OCI-LY1 (cell line): ENCODE measurements around the gene OR9G1.
"Not testable (repeated sequence)": the region's sequence is repeated elsewhere in the genome, so short reads cannot be mapped to it uniquely, and the experiment has no call there.

Experiments used
- H2AFZ ChIP-seq: fragments of 200-600 bp; sonication (generic), shearing (Covaris generic); 2 replicates; pipeline ENCODE4 v1.6.0; 2014; ENCODE audit warnings: antibody characterized with exemption, mild to moderate bottlenecking, low read length
- H3F3A ChIP-seq: fragments of 200-600 bp; sonication (generic), shearing (Covaris generic); 2 replicates; pipeline ENCODE4 v1.6.0; 2014; ENCODE audit warnings: mild to moderate bottlenecking, antibody characterized with exemption, low read length, moderate library complexity; ENCODE audit not compliant: insufficient read depth
- H3K27ac ChIP-seq: fragments of 200-600 bp; sonication (generic); 2 replicates; pipeline ENCODE4 v1.5.1; 2014; ENCODE audit warnings: low read length, mixed run types, mild to moderate bottlenecking, low read depth; ENCODE audit not compliant: poor library complexity, severe bottlenecking
- H3K27me3 ChIP-seq: fragments of 200-600 bp; sonication (generic); 2 replicates; pipeline ENCODE4 v1.6.0; 2014; ENCODE audit warnings: antibody characterized with exemption, mild to moderate bottlenecking, low read length, moderate library complexity; ENCODE audit not compliant: insufficient read depth
- H3K36me3 ChIP-seq: fragments of 200-600 bp; sonication (generic); 2 replicates; pipeline ENCODE4 v1.6.1; 2014; ENCODE audit warnings: mild to moderate bottlenecking, antibody characterized with exemption, low read length, moderate library complexity, mixed read lengths; ENCODE audit not compliant: insufficient read depth
- H3K4me1 ChIP-seq: fragments of 200-600 bp; sonication (generic); 2 replicates; pipeline ENCODE4 v1.5.1; 2014; ENCODE audit warnings: mild to moderate bottlenecking, low read length, moderate library complexity; ENCODE audit not compliant: insufficient read depth, severe bottlenecking
- H3K4me2 ChIP-seq: fragments of 200-600 bp; sonication (generic), shearing (Covaris generic); 2 replicates; pipeline ENCODE4 v1.6.1; 2014; ENCODE audit warnings: low read length
- H3K4me3 ChIP-seq: fragments of 200-600 bp; sonication (generic); 2 replicates; pipeline ENCODE4 v1.5.1; 2014; ENCODE audit warnings: low read length, low read depth, mild to moderate bottlenecking, mixed read lengths; ENCODE audit not compliant: poor library complexity, severe bottlenecking
- H3K79me2 ChIP-seq: fragments of 200-600 bp; shearing (Covaris generic); 2 replicates; pipeline ENCODE4 v1.6.1; 2016; ENCODE audit warnings: mixed run types, low read length, mixed read lengths; ENCODE audit not compliant: insufficient read depth
- H3K9ac ChIP-seq: fragments of 200-600 bp; sonication (generic), shearing (Covaris generic); 2 replicates; pipeline ENCODE4 v1.6.1; 2014; ENCODE audit warnings: mild to moderate bottlenecking, low read length, mixed read lengths
- H3K9me2 ChIP-seq: fragments of 200-600 bp; sonication (generic), shearing (Covaris generic); 2 replicates; pipeline ENCODE4 v1.6.1; 2014; ENCODE audit warnings: low read depth, mild to moderate bottlenecking, low read length, mixed read lengths
- H3K9me3 ChIP-seq: fragments of 200-600 bp; shearing (Covaris generic); 2 replicates; pipeline ENCODE4 v1.6.1; 2014; ENCODE audit warnings: low read length, mixed read lengths
- H4K20me1 ChIP-seq: fragments of 200-600 bp; sonication (generic), shearing (Covaris generic); 2 replicates; pipeline ENCODE4 v1.6.0; 2016; ENCODE audit warnings: mild to moderate bottlenecking, low read length; ENCODE audit not compliant: insufficient read depth
- CTCF ChIP-seq: fragments of 200-600 bp; sonication (generic), shearing (Covaris generic); IDR thresholded peaks from 2 replicates; pipeline ENCODE4 v1.5.1; 2017; ENCODE audit warnings: mild to moderate bottlenecking, antibody characterized with exemption, low read length, moderate library complexity, mixed read lengths
- EZH2 ChIP-seq: fragments of 200-600 bp; sonication (generic), shearing (Covaris generic); IDR thresholded peaks from 2 replicates; pipeline ENCODE4 v1.8.0; 2017; ENCODE audit warnings: borderline replicate concordance, mixed run types, mild to moderate bottlenecking, antibody characterized with exemption, low read length, moderate library complexity, mixed read lengths

Gene OR9G1

GRCh38 chr11:56670984-56671383 lies 27.9 kb upstream of the OR9G1 start:
- Histone ChIP-seq H3K36me3 (no peaks in the 10 kb centered on the region), H3K79me2 (no peaks in the 10 kb centered on the region), H3K4me3 (no peak overlapping the region), H4K20me1 (no peaks in the 10 kb centered on the region), H3K27me3 (no peaks in the 10 kb centered on the region), H2AFZ (no peak overlapping the region), H3K27ac (no peak overlapping the region), H3K9ac (no peak overlapping the region), H3K9me3 (no peaks in the 10 kb centered on the region), H3K9me2 (no peaks in the 10 kb centered on the region), H3F3A (no peaks in the 10 kb centered on the region), H3K4me2 (no peak overlapping the region), H3K4me1 (no peaks in the 10 kb centered on the region)
- no peak for TF ChIP-seq EZH2
- TF ChIP-seq CTCF, result no peak

- Histone ChIP-seq H3K27ac (no peak overlapping the region), H3K9me2 (no peaks in the 10 kb centered on the region), H3K4me2 (no peak overlapping the region)
Measured at GRCh38 chr11:56688554-56689100, 10.3 kb upstream of the OR9G1 start.

GRCh38 chr11:56691179-56691578 lies 7.7 kb upstream of the OR9G1 start:
- not testable (repeated sequence) for H3K36me3 ChIP-seq, H3K9me2 ChIP-seq, H4K20me1 ChIP-seq, H3K9ac ChIP-seq, H2AFZ ChIP-seq, H3K27ac ChIP-seq, H3K4me3 ChIP-seq, H3F3A ChIP-seq, H3K79me2 ChIP-seq, H3K27me3 ChIP-seq, H3K4me1 ChIP-seq, H3K9me3 ChIP-seq, H3K4me2 ChIP-seq

More at GRCh38 chr11:56688554-56689100, 10.3 kb upstream of the OR9G1 start:
- H3F3A ChIP-seq, result no peaks in the 10 kb centered on the region
- no peaks in the 10 kb centered on the region for H3K27me3 ChIP-seq
- H3K36me3 ChIP-seq, result no peaks in the 10 kb centered on the region
- no peaks in the 10 kb centered on the region for H3K79me2 ChIP-seq
- no peak for TF ChIP-seq EZH2
- no peak for TF ChIP-seq CTCF
- H3K4me1 ChIP-seq, result no peaks in the 10 kb centered on the region
- H3K9me3 ChIP-seq, result no peaks in the 10 kb centered on the region
- H2AFZ ChIP-seq, result no peak overlapping the region
- H4K20me1 ChIP-seq, result no peaks in the 10 kb centered on the region
- no peak overlapping the region for H3K4me3 ChIP-seq
- H3K9ac ChIP-seq, result no peak overlapping the region

GRCh38 chr11:56693428-56693827 lies 5.5 kb upstream of the OR9G1 start:
- no peak overlapping the region for H2AFZ ChIP-seq
- H3K4me1 ChIP-seq, result no peaks in the 10 kb centered on the region
- H3K79me2 ChIP-seq, result no peaks in the 10 kb centered on the region
- no peaks in the 10 kb centered on the region for H3K9me3 ChIP-seq
- no peaks in the 10 kb centered on the region for H4K20me1 ChIP-seq
- no peaks in the 10 kb centered on the region for H3K9me2 ChIP-seq
- TF ChIP-seq CTCF, result no peak
- TF ChIP-seq EZH2, result no peak
- no peak overlapping the region for H3K27ac ChIP-seq
- no peak overlapping the region for H3K9ac ChIP-seq
- no peak overlapping the region for H3K4me2 ChIP-seq
- H3F3A ChIP-seq, result no peaks in the 10 kb centered on the region
- H3K27me3 ChIP-seq, result no peaks in the 10 kb centered on the region
- H3K4me3 ChIP-seq, result no peak overlapping the region
- H3K36me3 ChIP-seq, result no peaks in the 10 kb centered on the region
